Activated CD8-positive, alpha-beta T cell treated with anti-CD3 and anti-CD28 coated beads for 36 hours (primary cell): ENCODE results near the gene PKDCC. TPM values are rescaled to one million over a fixed set of nuclear protein-coding genes. Genes with fewer than 3 reads are reported as not detected.

Experiments used
- ATAC-seq: fragments of 200-7000 bp; cut with Tn5 transposase; one replicate; pipeline ENCODE4 v1.10.0; 2021; ENCODE audit warnings: mild to moderate bottlenecking, moderate library complexity
- CTCF ChIA-PET: fragments of 350-600 bp; sonication (Branson Sonifier 250); formaldehyde crosslinking; loops from one replicate; lab custom pipeline; 2021; ENCODE audit warnings: antibody characterized with exemption; lab: Charles Lee
- POLR2A ChIA-PET: fragments of 350-600 bp; sonication (Branson Sonifier 250); formaldehyde crosslinking; loops from one replicate; lab custom pipeline; 2021; ENCODE audit warnings: antibody characterized with exemption; lab: Charles Lee
- DNase-seq: peaks from one replicate; pipeline ENCODE4 v3.0.0-alpha.2; 2020
- H3K27ac Mint-ChIP-seq: one replicate; pipeline ENCODE4 v1.8.0; 2021; ENCODE audit warnings: mild to moderate bottlenecking, mixed read lengths
- H3K27me3 Mint-ChIP-seq: one replicate; pipeline ENCODE4 v1.8.0; 2021; ENCODE audit warnings: mixed read lengths
- H3K36me3 Mint-ChIP-seq: one replicate; pipeline ENCODE4 v1.8.0; 2021; ENCODE audit warnings: low read depth, mixed read lengths
- H3K4me1 Mint-ChIP-seq: one replicate; pipeline ENCODE4 v1.8.0; 2021; ENCODE audit warnings: low read depth, mixed read lengths
- H3K4me3 Mint-ChIP-seq: one replicate; pipeline ENCODE4 v1.8.0; 2021; ENCODE audit warnings: mild to moderate bottlenecking, moderate library complexity, mixed read lengths
- H3K9me3 Mint-ChIP-seq: one replicate; pipeline ENCODE4 v1.8.0; 2021; ENCODE audit warnings: mixed read lengths
- CTCF ChIP-seq: fragments of 200-600 bp; IDR thresholded peaks from one replicate; pipeline ENCODE4 v1.8.0; 2022; ENCODE audit warnings: antibody characterized with exemption, mild to moderate bottlenecking
- intact Hi-C: fragments of 100-400 bp; cut with micrococcal nuclease; formaldehyde crosslinking; loops from one replicate; pipeline ENCODE4 v1.10.0; 2022
- total RNA-seq, 2 experiments: library from RNA; stranded (reverse); gene quantifications; one replicate each; pipeline ENCODE4 v1.2.3, GENCODE V29; 2021

Gene PKDCC
- total RNA-seq, 2 experiments from 2014 or later, result not detected

DNA sequence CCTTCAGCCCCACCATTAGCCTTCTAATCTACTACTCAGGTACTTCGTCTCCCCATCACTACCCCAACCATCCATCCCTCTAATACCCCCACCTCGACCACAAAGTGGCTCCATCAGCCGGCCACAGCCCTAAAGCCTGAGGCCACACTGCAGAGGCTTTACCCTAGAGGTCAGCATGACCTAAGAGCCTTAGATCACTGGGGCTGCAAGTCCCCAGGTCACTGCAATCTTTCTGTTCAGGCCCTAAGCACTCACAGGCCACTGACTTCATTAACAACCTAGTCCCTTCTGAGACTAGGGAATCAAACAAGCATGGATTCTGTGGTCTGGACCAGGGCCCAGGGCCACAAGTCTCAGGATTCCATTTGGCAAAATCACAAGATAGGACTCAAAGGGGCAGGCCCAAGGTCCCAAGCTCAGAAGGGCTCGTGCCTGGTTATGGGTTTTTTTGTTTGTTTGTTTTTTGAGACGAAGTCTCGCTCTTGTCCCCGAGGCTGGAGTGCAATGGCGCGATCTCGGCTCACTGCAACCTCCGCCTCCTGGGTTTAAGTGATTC, 37.0 kb upstream of the PKDCC start:
- Mint-ChIP-seq H3K4me3 (no peak overlapping the region), H3K27me3 (peaks cover 9% of the 10 kb centered on the region), H3K27ac (no peak overlapping the region), H3K4me1 (peaks cover 13% of the 10 kb centered on the region), H3K36me3 (no peaks in the 10 kb centered on the region), H3K9me3 (no peaks in the 10 kb centered on the region)
- TF ChIP-seq CTCF, result no peak
- ChIA-PET POLR2A (no interaction called here), CTCF (no interaction called here)
- DNase-seq, result no peak
- no peak for ATAC-seq
- intact Hi-C loops, result no loop called here

DNA sequence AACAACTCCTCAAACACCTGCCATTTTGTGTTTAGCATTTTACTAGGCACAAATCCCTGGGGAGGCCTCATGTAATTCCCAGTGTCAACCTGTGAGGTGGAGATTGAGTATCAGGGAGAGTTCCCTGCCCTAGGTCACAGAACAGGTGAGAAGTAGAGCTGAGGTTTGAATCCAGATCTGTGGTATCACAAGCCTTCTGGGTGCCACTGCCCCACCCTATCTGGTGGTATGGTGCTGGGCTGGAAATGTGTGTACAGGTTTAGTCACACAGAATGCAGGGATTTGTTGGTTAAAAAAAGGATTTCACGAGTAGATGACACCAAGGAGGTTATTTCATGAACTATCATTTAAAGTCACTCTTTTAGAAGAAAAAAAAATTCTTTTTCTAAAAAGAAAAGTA, 35.7 kb upstream of the PKDCC start:
- no peak for DNase-seq
- no peak for TF ChIP-seq CTCF
- no peak for ATAC-seq
- ChIA-PET POLR2A (no interaction called here), CTCF (no interaction called here)
- Mint-ChIP-seq H3K9me3 (no peaks in the 10 kb centered on the region), H3K27ac (no peak overlapping the region), H3K4me3 (no peak overlapping the region), H3K27me3 (peaks cover 4% of the 10 kb centered on the region), H3K36me3 (no peaks in the 10 kb centered on the region), H3K4me1 (peaks cover 13% of the 10 kb centered on the region)
- intact Hi-C loops, result no loop called here

DNA sequence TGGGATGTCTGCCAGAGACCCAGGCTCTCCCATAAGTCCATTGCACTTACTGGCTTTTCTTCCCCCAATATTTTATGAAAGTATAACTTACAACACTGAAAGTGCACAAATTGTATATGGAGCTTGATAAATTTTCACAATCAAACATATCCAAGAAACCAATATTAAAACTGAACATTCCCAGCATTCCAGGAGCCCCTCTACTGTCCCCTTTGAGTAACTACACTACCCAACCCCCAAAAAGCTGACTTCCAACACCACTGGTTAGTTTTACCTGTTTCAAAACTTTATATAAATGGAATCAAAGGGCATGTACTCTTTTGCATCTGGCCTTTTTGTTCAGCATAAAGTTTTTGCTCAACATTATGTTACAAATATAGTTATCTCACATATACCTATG, 35.2 kb upstream of the PKDCC start:
- no peak overlapping the region for H3K27ac Mint-ChIP-seq
- CTCF ChIA-PET, result no interaction called here
- intact Hi-C loops, result no loop called here
- TF ChIP-seq CTCF, result no peak
- H3K4me1 Mint-ChIP-seq, result peaks cover 13% of the 10 kb centered on the region
- no peaks in the 10 kb centered on the region for H3K36me3 Mint-ChIP-seq
- H3K27me3 Mint-ChIP-seq, result peaks cover 3% of the 10 kb centered on the region
- DNase-seq, result no peak
- no peak overlapping the region for H3K4me3 Mint-ChIP-seq
- H3K9me3 Mint-ChIP-seq, result no peaks in the 10 kb centered on the region
- ATAC-seq, result no peak
- POLR2A ChIA-PET, result no interaction called here

DNA sequence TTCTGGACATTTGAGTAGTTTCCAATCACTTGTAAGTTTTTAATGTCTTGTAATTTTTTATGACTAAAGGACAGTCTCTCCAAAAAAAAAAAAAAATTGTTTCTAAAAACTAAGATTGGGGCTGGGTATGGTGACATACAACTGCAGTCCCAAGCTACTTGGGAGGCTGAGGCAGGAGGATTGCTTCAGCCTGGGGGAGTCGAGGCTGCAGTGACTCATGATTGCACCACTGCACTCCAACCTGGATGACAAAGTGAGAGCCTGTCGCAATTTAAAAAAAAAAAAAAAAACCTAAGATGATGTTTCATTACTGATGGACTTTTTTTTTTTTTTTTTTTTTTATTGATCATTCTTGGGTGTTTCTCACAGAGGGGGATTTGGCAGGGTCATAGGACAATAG, 34.4 kb upstream of the PKDCC start:
- peaks cover 13% of the 10 kb centered on the region for H3K4me1 Mint-ChIP-seq
- H3K27me3 Mint-ChIP-seq, result no peaks in the 10 kb centered on the region
- intact Hi-C loops, result no loop called here
- CTCF ChIA-PET, result no interaction called here
- no peak overlapping the region for H3K27ac Mint-ChIP-seq
- DNase-seq, result no peak
- no peak for TF ChIP-seq CTCF
- POLR2A ChIA-PET, result no interaction called here
- no peaks in the 10 kb centered on the region for H3K9me3 Mint-ChIP-seq
- H3K4me3 Mint-ChIP-seq, result no peak overlapping the region
- no peaks in the 10 kb centered on the region for H3K36me3 Mint-ChIP-seq
- ATAC-seq, result no peak

DNA sequence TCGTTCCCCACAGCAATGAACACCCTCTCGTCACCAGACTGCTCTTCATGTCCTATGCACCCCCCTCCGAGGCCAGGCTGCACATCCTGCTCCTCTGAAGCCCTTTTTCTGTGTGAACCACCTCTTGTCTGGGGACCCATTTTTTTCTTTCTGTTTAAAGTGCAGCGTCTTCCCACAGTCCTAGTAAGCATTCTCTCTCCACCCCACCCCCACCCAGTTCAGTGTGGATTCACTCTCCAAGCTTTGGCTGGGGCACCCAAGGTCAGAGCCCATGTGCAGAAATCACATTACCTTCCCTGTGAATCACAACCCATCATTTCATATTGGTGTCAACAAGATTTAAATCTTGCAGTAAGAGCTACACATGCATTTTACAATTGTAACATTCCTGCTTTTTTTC, 26.4 kb upstream of the PKDCC start:
- no peaks in the 10 kb centered on the region for H3K9me3 Mint-ChIP-seq
- no peak overlapping the region for H3K27ac Mint-ChIP-seq
- no peaks in the 10 kb centered on the region for H3K4me1 Mint-ChIP-seq
- ChIA-PET POLR2A (no interaction called here), CTCF (no interaction called here)
- no peaks in the 10 kb centered on the region for H3K36me3 Mint-ChIP-seq
- H3K4me3 Mint-ChIP-seq, result no peak overlapping the region
- TF ChIP-seq CTCF, result no peak
- DNase-seq (no peak), ATAC-seq (no peak)
- intact Hi-C loops, result no loop called here
- H3K27me3 Mint-ChIP-seq, result peaks cover 10% of the 10 kb centered on the region
